Hindlimb muscle (tissue), 1 donor: ENCODE data around the gene MYH6. TPM values are rescaled to one million over a fixed set of nuclear protein-coding genes. Genes with fewer than 3 reads are reported as not detected.
"Not testable (repeated sequence)": the region's sequence is repeated elsewhere in the genome, so short reads cannot be mapped to it uniquely, and the experiment has no call there.

Source experiments
- DNase-seq: peaks from one replicate; pipeline ENCODE4 v3.0.0-alpha.2; 2013
- polyA plus RNA-seq: library from polyadenylated mRNA; unstranded; fragments of 120-200 nt; gene quantifications from one replicate; pipeline ENCODE4 v1.2.1, GENCODE V29; 2013; ENCODE audit not compliant: insufficient read length

The MYH6 gene
- polyA plus RNA-seq, 1 donor: 3.2 TPM

- DNase-seq: no peak
Observed at GRCh38 chr14:23435543-23436326, 27.7 kb upstream of the MYH6 start, which contains the start of gene MYH7. Gene MYH7 (minus strand): TSS chr14:23435660. CDS start chr14:23433732, 1,928 bp downstream.

GRCh38 chr14:23434488-23435222 is 26.6 kb upstream of the MYH6 start:
- DNase-seq: no peak

GRCh38 chr14:23433457-23433856 is 25.4 kb upstream of the MYH6 start:
- no peak for DNase-seq

GRCh38 chr14:23432946-23433345 is 24.9 kb upstream of the MYH6 start:
- DNase-seq: no peak

GRCh38 chr14:23432102-23432925 is 24.2 kb upstream of the MYH6 start:
- no peak for DNase-seq

- DNase-seq: no peak
Observed at GRCh38 chr14:23431486-23431885, 23.4 kb upstream of the MYH6 start.

GRCh38 chr14:23430723-23431085 is 22.6 kb upstream of the MYH6 start:
- DNase-seq: no peak

- DNase-seq: no peak
Observed at GRCh38 chr14:23430016-23430722, 22.1 kb upstream of the MYH6 start.

- no peak for DNase-seq
Observed at GRCh38 chr14:23428686-23429495, 20.8 kb upstream of the MYH6 start.

GRCh38 chr14:23425798-23426197 is 17.7 kb upstream of the MYH6 start:
- not testable (repeated sequence) for DNase-seq

- no peak for DNase-seq
Observed at GRCh38 chr14:23425169-23425568, 17.1 kb upstream of the MYH6 start.

GRCh38 chr14:23423657-23424056 is 15.6 kb upstream of the MYH6 start:
- no peak for DNase-seq

- no peak for DNase-seq
Observed at GRCh38 chr14:23421594-23421993, 13.5 kb upstream of the MYH6 start.

GRCh38 chr14:23419646-23420045 is 11.6 kb upstream of the MYH6 start:
- not testable (repeated sequence) for DNase-seq

GRCh38 chr14:23418021-23418420 is 9.9 kb upstream of the MYH6 start:
- DNase-seq: no peak

- not testable (repeated sequence) for DNase-seq
Observed at GRCh38 chr14:23417269-23417668, 9.2 kb upstream of the MYH6 start.

GRCh38 chr14:23416801-23417200 is 8.7 kb upstream of the MYH6 start:
- no peak for DNase-seq

GRCh38 chr14:23415821-23416778 is 8.0 kb upstream of the MYH6 start:
- no peak for DNase-seq

GRCh38 chr14:23414906-23415820 is 7.1 kb upstream of the MYH6 start:
- DNase-seq: no peak
